ENCODE data around the gene NRDC.

DNA sequence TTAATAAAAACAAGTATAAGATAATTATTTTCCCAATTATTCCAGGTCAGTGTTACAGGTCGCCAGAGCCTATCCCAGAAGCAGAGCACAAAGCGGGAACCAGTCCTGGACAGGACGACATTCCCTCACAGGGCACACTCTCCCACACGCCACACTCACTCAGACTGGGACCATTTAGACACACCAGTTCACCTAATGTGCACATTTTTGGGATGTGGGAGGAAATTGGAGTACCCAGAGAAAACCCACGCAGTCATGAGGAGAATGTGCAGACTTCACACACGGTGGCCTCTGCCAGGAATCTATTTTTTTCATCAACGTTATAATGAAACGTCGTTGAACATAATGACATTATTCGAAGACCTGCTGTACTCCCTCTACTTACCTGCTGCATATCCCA is 20.5 kb upstream of the NRDC start:
- TF ChIP-seq EP300 (IDR thresholded peaks at IDR 0.05) (no peak), POLR2A (IDR thresholded peaks at IDR 0.05) (no peak)
- TF ChIP-seq, protein P1, sequence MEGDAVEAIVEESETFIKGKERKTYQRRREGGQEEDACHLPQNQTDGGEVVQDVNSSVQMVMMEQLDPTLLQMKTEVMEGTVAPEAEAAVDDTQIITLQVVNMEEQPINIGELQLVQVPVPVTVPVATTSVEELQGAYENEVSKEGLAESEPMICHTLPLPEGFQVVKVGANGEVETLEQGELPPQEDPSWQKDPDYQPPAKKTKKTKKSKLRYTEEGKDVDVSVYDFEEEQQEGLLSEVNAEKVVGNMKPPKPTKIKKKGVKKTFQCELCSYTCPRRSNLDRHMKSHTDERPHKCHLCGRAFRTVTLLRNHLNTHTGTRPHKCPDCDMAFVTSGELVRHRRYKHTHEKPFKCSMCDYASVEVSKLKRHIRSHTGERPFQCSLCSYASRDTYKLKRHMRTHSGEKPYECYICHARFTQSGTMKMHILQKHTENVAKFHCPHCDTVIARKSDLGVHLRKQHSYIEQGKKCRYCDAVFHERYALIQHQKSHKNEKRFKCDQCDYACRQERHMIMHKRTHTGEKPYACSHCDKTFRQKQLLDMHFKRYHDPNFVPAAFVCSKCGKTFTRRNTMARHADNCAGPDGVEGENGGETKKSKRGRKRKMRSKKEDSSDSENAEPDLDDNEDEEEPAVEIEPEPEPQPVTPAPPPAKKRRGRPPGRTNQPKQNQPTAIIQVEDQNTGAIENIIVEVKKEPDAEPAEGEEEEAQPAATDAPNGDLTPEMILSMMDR (IDR thresholded peaks at IDR 0.05): no peak

Data from suprapubic skin (tissue), 3 donors.